ENCODE measurements around the gene DCLK1.

Gene DCLK1

DNA sequence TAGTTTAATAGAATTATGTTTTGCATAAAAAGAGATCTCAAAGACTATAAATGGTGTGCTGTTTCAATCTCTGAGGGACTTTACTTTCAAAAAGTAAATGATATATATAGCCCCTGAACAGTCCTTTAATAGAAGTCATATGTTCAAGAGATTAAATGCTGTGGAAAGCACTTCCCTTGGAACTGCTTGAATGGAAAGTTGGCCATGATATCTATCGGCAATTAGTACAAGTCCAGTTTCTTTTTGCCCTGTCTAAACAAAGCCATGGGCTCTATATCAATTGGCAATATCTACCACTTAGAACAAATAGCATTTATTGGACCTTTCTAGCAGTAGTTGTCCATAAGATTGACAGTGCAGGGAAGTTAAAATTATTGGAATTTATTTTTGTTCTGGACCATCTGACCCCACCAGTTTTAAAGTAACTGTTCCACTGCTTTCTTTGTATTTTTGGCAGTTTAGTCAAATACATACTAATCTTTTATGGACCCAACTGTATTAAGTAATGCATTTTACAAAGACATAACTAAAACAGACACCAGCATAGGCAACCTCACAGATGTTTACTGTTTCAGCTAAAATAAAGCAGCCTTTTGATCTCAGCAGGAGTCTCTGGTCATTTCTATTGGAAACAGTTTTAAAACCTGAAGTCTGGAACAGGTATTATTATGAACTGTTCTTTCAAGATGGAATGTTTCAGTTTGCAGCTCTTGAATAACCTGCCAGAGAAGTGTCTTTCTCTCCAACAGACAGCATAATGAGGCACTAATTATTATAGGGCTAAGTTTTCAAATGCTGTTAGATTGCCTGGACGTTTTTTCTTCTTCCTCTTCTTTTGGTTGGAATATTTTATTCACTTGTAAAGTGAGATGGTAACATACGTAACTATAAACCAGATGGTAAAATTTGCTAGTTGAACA is 282.6 kb downstream of the DCLK1 start:
- Mint-ChIP-seq H3K36me3 (ENCODE audit: low read depth) (no peaks in the 10 kb centered on the region), H3K9me3 (no peaks in the 10 kb centered on the region), H3K4me1 (ENCODE audit: low read depth) (no peaks in the 10 kb centered on the region), H3K27ac (no peak overlapping the region), H3K4me3 (no peak overlapping the region), H3K27me3 (peaks cover 8% of the 10 kb centered on the region)

GRCh38 chr13:35843272-35843671 is 287.9 kb downstream of the DCLK1 start:
- Mint-ChIP-seq H3K9me3 (no peaks in the 10 kb centered on the region), H3K36me3 (ENCODE audit: low read depth) (no peaks in the 10 kb centered on the region), H3K27me3 (no peaks in the 10 kb centered on the region), H3K4me3 (no peak overlapping the region), H3K27ac (no peak overlapping the region), H3K4me1 (ENCODE audit: low read depth) (no peaks in the 10 kb centered on the region)

GRCh38 chr13:35841060-35841521 is 290.1 kb downstream of the DCLK1 start:
- H3K4me3 Mint-ChIP-seq: no peak overlapping the region
- no peaks in the 10 kb centered on the region for H3K4me1 Mint-ChIP-seq (ENCODE audit: low read depth)
- no peaks in the 10 kb centered on the region for H3K27me3 Mint-ChIP-seq
- no peaks in the 10 kb centered on the region for H3K9me3 Mint-ChIP-seq
- no peak overlapping the region for H3K27ac Mint-ChIP-seq
- no peaks in the 10 kb centered on the region for H3K36me3 Mint-ChIP-seq (ENCODE audit: low read depth)

DNA sequence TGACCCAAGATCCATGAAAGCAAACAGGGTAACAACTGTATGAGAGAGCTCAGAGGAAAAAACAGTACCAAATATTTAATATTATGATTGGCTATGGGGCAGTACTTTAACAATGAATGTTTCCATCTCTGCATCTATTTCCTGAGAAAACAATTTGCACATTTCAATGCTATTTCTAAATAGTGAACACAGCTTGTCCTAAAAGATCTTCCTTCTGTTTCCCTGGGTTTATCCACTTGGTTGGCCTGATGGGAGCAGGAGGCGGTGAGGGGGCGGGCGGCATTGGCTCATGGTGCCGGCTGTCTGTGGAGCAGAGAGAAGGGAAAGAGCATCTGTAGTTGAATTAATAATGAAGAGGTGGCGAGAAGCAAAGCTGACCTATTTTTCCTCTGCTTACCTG is 291.4 kb downstream of the DCLK1 start:
- Mint-ChIP-seq H3K27me3 (no peaks in the 10 kb centered on the region), H3K4me3 (no peak overlapping the region), H3K27ac (no peak overlapping the region), H3K36me3 (ENCODE audit: low read depth) (no peaks in the 10 kb centered on the region), H3K9me3 (no peaks in the 10 kb centered on the region), H3K4me1 (ENCODE audit: low read depth) (no peaks in the 10 kb centered on the region)

DNA sequence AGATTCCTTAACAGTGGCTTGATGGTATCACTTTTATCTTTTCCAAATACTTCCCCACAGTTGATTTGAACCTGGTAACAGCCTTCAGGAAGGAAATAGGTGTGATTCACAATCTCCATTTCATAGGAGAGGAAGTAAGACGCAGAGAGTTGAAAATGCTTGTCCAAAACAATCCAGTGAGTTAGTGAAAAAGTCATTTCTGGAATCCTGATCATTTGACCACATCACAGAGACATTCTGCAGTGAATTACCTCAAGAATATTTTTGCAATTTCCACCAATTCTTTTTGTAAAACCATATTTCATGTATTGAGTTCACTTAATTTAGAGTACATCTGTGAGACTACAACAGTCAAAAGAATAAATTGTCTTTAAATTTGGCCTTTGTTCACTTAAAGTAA is 292.8 kb downstream of the DCLK1 start:
- H3K36me3 Mint-ChIP-seq (ENCODE audit: low read depth): no peaks in the 10 kb centered on the region
- no peaks in the 10 kb centered on the region for H3K4me1 Mint-ChIP-seq (ENCODE audit: low read depth)
- H3K4me3 Mint-ChIP-seq: no peak overlapping the region
- no peaks in the 10 kb centered on the region for H3K27me3 Mint-ChIP-seq
- H3K9me3 Mint-ChIP-seq: no peaks in the 10 kb centered on the region
- no peak overlapping the region for H3K27ac Mint-ChIP-seq

- H3K36me3 Mint-ChIP-seq (ENCODE audit: low read depth): no peaks in the 10 kb centered on the region
- H3K9me3 Mint-ChIP-seq: no peaks in the 10 kb centered on the region
- H3K27me3 Mint-ChIP-seq: no peaks in the 10 kb centered on the region
- no peak overlapping the region for H3K4me3 Mint-ChIP-seq
- H3K4me1 Mint-ChIP-seq (ENCODE audit: low read depth): no peaks in the 10 kb centered on the region
- H3K27ac Mint-ChIP-seq: no peak overlapping the region
Measured at GRCh38 chr13:35836446-35836845, 294.7 kb downstream of the DCLK1 start.

GRCh38 chr13:35835989-35836388 is 295.2 kb downstream of the DCLK1 start:
- Mint-ChIP-seq H3K9me3 (no peaks in the 10 kb centered on the region), H3K27ac (no peak overlapping the region), H3K27me3 (no peaks in the 10 kb centered on the region), H3K4me3 (no peak overlapping the region), H3K4me1 (ENCODE audit: low read depth) (no peaks in the 10 kb centered on the region), H3K36me3 (ENCODE audit: low read depth) (no peaks in the 10 kb centered on the region)

DNA sequence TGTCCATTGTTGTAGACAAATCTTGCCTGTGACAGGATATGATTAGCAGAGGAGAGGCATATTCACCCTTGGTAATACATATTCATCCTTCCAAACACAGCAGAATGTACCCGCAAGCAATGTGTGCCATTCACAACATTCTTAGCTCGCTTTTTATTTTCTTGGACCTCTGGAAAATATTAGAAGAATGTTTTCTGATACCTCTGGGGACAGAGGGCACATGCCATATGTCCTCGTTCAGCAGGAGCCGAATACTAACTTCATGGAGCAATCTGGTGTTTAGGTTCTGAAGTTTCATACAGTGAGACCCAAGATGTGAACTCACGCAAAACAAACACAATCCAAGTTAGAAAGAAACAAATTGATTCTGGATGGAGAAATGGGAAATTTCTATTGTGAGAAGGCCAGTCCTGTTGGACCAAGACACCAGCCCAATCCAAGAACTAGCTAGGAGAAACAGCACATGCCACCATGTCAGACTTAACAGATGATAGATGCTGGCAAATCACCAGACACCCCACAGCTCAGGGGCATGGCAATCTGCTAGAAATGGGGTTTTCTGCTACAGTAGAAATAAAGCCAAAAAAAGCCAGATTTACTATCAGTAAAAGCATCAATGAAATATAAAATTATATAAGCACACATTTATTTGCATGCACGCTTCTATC is 297.4 kb downstream of the DCLK1 start:
- Mint-ChIP-seq H3K4me3 (no peak overlapping the region), H3K27ac (no peak overlapping the region), H3K27me3 (no peaks in the 10 kb centered on the region), H3K9me3 (no peaks in the 10 kb centered on the region), H3K4me1 (ENCODE audit: low read depth) (no peaks in the 10 kb centered on the region), H3K36me3 (ENCODE audit: low read depth) (no peaks in the 10 kb centered on the region)

- no peak overlapping the region for H3K27ac Mint-ChIP-seq
- H3K9me3 Mint-ChIP-seq: no peaks in the 10 kb centered on the region
- no peaks in the 10 kb centered on the region for H3K36me3 Mint-ChIP-seq (ENCODE audit: low read depth)
- H3K27me3 Mint-ChIP-seq: peaks cover 3% of the 10 kb centered on the region
- H3K4me1 Mint-ChIP-seq (ENCODE audit: low read depth): no peaks in the 10 kb centered on the region
- H3K4me3 Mint-ChIP-seq: no peak overlapping the region
Measured at GRCh38 chr13:35833031-35833430, 298.2 kb downstream of the DCLK1 start.

- peaks cover 3% of the 10 kb centered on the region for H3K27me3 Mint-ChIP-seq
- H3K36me3 Mint-ChIP-seq (ENCODE audit: low read depth): no peaks in the 10 kb centered on the region
- no peaks in the 10 kb centered on the region for H3K9me3 Mint-ChIP-seq
- no peaks in the 10 kb centered on the region for H3K4me1 Mint-ChIP-seq (ENCODE audit: low read depth)
- H3K4me3 Mint-ChIP-seq: no peak overlapping the region
- H3K27ac Mint-ChIP-seq: no peak overlapping the region
Measured at GRCh38 chr13:35832551-35832950, 298.6 kb downstream of the DCLK1 start.

- no peaks in the 10 kb centered on the region for H3K36me3 Mint-ChIP-seq (ENCODE audit: low read depth)
- no peak overlapping the region for H3K27ac Mint-ChIP-seq
- peaks cover 3% of the 10 kb centered on the region for H3K27me3 Mint-ChIP-seq
- H3K4me1 Mint-ChIP-seq (ENCODE audit: low read depth): no peaks in the 10 kb centered on the region
- no peak overlapping the region for H3K4me3 Mint-ChIP-seq
- no peaks in the 10 kb centered on the region for H3K9me3 Mint-ChIP-seq
Measured at GRCh38 chr13:35830850-35831450, 300.2 kb downstream of the DCLK1 start.

DNA sequence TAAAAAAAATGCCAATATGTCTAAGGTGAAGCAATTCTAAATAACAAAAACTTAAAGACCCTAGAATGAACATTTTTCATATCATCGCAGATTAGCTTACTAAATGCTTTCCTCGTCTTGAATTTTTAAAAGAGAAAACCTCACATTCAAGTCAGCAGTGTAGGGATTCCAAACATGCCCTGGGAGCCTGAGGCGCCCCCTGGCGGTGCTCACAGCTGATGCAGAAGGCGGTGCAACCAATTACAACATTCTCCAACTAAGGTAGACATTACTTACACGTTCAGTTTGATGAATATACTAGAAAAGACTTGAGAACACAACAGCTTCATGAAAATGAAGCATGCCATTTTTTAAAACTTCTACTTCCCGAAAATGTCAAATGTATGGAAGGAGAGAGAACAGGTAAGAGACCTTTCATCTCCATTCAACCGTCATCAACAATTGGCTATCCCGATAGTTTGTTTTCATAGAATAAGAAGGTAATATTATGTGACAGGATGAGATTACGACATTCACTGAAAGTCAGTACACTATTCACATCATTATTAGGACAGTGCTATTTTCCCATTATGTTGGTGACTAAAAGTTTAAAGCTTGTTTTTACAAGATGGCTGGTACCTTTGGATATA is 304.4 kb downstream of the DCLK1 start:
- H3K4me1 Mint-ChIP-seq (ENCODE audit: low read depth): no peaks in the 10 kb centered on the region
- H3K36me3 Mint-ChIP-seq (ENCODE audit: low read depth): no peaks in the 10 kb centered on the region
- H3K27ac Mint-ChIP-seq: no peak overlapping the region
- peaks cover 6% of the 10 kb centered on the region for H3K9me3 Mint-ChIP-seq
- H3K4me3 Mint-ChIP-seq: no peak overlapping the region
- H3K27me3 Mint-ChIP-seq: peaks cover 3% of the 10 kb centered on the region

- no peaks in the 10 kb centered on the region for H3K36me3 Mint-ChIP-seq (ENCODE audit: low read depth)
Measured at GRCh38 chr13:35824825-35825224, 306.4 kb downstream of the DCLK1 start.

DNA sequence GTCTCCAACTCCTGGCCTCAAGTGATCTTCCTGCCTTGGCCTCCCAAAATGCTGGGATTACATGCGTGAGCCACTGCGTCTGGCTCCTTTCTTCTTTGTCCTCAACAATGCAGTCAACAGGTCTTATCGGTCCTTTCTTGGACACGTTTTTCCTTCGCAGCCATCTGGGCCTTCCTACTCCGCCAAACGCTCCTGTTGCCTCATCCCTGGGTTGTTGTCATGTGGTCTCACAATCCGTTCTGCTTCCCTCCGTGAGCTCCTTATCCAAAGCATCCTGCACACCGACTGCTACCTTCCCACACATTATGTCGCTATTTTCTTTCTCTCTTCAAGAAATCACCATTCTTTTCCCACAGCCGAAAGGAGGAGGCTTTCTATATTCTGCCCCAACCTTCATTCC is 306.8 kb downstream of the DCLK1 start:
- H3K9me3 Mint-ChIP-seq: peaks cover 6% of the 10 kb centered on the region

More at GRCh38 chr13:35824825-35825224, 306.4 kb downstream of the DCLK1 start:
- H3K27ac Mint-ChIP-seq: no peak overlapping the region
- H3K4me1 Mint-ChIP-seq (ENCODE audit: low read depth): no peaks in the 10 kb centered on the region
- H3K9me3 Mint-ChIP-seq: peaks cover 6% of the 10 kb centered on the region
- no peak overlapping the region for H3K4me3 Mint-ChIP-seq
- H3K27me3 Mint-ChIP-seq: peaks cover 3% of the 10 kb centered on the region

DNA sequence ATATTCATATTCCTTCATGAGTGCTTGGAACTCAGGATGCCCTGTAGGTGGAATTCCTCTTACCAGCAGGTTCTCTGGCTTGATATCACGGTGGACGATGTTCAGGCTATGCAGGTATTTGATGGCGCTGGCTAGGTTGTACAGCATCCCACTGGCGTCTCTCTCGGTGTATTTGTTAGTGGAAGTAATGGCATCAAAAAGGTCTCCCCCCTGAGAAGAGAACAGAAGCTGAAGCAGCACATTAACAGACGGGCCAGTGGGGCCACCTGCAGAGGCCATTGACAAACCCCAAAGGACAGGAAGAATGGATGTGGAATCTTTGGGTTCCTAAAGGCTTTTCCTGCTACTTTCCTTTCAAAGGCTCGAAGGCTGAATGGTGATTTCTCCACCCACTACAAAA is 308.5 kb downstream of the DCLK1 start:
- H3K4me1 Mint-ChIP-seq (ENCODE audit: low read depth): no peaks in the 10 kb centered on the region
- no peaks in the 10 kb centered on the region for H3K36me3 Mint-ChIP-seq (ENCODE audit: low read depth)
- no peak overlapping the region for H3K4me3 Mint-ChIP-seq
- H3K27ac Mint-ChIP-seq: no peak overlapping the region
- H3K27me3 Mint-ChIP-seq: peaks cover 4% of the 10 kb centered on the region
- peaks cover 6% of the 10 kb centered on the region for H3K9me3 Mint-ChIP-seq

More for the DNA sequence above, 306.8 kb downstream of the DCLK1 start:
- no peaks in the 10 kb centered on the region for H3K4me1 Mint-ChIP-seq (ENCODE audit: low read depth)
- peaks cover 3% of the 10 kb centered on the region for H3K27me3 Mint-ChIP-seq
- no peaks in the 10 kb centered on the region for H3K36me3 Mint-ChIP-seq (ENCODE audit: low read depth)
- H3K4me3 Mint-ChIP-seq: no peak overlapping the region
- H3K27ac Mint-ChIP-seq: no peak overlapping the region

Measured in stimulated activated naive CD8-positive, alpha-beta T cell treated with anti-CD3 and anti-CD28 coated beads, Interleukin-15, Interleukin-2, amounts not matched to agents 100 ng/mL and 50 ng/mL, for 24 hours (primary cell).